ENCODE results near the gene SLC14A1.

The SLC14A1 gene

DNA sequence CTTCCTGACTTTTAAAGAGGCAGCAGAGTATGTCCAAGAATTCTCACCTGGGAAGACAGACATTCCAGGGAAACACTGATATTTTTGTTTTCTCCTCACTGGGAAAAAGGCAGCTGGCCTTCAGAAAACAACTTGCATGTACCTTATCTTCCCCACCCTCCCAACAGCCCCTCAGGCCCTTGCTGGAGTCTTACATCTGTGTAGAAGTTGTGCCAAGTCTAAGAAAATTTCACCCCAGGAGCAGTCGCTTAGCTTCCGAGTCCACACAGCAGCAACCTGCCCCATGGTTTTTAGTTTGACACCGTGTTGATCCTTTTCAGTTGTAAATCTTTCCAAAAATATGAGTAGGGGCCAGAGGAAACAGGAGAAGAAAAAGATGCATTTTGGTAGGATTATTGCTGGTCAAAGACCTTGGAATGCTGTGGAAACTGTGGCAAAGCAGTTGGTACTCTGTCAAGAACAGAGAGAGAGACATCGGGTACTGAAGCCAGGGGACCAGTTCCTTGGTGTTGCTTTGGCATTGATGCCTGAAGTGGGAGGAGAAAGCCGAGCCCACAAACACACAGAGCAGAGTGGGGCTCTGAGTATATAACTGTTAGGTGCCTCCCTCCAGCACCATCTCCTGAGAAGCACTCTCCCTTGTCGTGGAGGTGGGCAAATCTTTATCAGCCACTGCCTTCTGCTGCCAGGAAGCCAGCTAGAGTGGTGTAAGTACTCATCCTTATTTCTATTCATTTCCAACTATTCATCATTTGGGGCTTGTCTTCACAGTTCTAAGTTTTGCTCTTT is at the start of gene SLC14A1:
Gene SLC14A1 (plus strand): TSS at position 615 of the 789 bp plus-strand sequence. CDS start 6,140 bp downstream, outside the sequence.
- no peak for DNase-seq (ENCODE audit: low spot score)

DNA sequence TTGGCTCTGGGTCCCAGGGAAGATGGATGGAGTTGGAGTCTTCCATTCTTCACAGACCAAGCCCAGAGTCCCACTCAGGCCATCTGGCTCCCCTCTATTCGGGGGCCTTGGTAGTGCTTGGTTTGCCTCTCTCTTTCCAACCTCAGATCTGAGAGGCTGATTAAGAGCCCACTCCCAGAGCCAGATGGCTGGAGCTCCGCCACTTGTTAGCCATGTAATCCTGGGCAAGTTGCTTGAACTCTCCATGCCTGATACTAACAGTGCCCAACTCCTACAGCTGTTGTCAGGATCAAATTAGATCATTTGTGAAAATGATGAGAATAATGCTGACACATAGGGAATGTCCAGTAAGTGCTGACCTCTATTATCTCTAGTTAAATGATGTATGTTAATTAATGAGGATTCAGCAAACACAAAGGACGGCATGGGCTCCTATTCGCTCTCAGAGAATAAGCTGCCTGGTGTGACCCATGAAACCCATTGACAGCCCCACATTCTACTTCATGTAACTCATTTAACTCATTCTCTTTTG is 46.6 kb upstream of the SLC14A1 start:
- DNase-seq (ENCODE audit: low spot score) = no peak

DNA sequence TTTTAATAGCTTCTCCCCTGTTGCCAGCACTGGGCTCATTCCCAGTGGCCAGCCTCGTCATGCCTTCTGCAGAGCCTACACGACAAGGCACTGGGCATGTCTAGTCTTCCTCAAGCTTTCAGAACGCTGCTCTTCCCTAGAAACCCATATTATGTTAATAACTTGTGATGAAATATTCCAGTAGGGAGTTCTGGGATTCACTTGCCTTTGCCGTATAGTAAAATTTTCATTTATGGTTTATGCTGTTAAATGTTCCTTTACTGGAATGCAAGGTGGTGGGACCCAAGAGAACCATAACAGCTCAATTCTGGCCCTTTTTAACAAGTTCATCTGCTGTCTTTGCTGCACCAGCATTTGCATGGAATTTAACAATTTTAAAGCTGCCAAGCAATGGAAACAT is 45.5 kb upstream of the SLC14A1 start:
- DNase-seq (ENCODE audit: low spot score) = no peak

DNA sequence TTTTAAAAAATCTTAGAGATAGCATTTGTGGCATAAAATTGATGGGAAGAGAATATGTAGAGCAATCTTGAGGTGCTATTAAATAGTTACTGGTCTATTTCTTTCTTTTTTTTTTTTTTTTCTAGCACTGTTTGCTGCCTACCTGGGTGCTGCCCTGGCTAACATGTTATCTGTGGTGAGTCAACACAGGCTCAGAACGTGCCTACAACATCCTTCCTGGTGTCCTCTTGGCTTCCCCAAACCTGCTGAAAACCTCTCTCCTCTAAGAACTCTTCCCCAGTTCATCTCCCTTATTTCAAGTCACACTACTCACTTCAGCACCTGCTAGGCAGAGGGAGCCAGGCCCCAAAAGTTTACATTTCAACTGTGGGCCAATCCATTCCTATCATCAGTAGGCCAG is 45.1 kb upstream of the SLC14A1 start:
- no peak for DNase-seq (ENCODE audit: low spot score)

DNA sequence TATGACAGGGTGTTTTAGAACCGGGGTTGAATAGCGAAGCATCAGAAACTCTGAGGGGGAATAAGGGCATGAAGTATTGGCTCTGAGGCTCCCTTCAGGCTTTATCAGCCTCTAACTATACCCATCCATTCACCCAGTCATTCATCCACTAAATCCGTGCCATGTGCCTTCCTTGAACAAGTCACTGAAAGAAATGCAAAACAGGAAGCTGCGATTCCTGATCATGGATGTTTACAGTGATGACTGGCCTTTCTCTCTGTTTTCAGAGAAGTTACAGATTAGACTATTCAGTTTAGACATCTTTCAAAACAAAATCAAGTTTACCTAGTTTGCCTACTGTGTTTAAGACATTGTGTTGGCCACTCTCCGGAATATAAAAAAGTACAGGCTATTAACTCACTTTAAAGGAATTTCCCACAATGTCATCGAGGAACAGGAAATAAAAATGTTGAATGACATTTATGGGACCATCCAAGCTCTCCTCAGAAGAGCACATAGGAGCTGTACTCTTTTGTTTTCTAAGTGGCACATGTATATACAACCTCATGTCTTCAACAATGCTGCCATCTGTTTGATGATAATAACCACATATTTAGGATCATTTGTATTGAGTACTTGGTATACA is 43.8 kb upstream of the SLC14A1 start:
- no peak for DNase-seq (ENCODE audit: low spot score)

DNA sequence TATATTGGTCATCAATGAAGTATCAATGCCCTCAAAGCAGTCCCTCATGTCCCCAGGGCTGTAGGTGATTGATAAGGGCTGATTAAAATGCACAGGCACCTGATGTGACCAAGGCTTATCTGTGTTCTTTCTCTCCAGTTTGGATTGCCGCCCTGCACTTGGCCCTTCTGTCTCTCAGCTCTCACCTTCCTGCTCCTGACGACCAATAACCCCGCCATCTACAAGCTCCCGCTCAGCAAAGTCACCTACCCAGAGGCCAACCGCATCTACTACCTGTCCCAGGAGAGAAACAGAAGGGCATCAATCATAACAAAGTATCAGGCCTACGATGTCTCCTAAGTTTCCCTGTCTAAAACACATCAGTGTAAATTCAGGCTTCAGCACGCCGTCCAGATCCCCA is 41.8 kb upstream of the SLC14A1 start:
- no peak for DNase-seq (ENCODE audit: low spot score)

DNA sequence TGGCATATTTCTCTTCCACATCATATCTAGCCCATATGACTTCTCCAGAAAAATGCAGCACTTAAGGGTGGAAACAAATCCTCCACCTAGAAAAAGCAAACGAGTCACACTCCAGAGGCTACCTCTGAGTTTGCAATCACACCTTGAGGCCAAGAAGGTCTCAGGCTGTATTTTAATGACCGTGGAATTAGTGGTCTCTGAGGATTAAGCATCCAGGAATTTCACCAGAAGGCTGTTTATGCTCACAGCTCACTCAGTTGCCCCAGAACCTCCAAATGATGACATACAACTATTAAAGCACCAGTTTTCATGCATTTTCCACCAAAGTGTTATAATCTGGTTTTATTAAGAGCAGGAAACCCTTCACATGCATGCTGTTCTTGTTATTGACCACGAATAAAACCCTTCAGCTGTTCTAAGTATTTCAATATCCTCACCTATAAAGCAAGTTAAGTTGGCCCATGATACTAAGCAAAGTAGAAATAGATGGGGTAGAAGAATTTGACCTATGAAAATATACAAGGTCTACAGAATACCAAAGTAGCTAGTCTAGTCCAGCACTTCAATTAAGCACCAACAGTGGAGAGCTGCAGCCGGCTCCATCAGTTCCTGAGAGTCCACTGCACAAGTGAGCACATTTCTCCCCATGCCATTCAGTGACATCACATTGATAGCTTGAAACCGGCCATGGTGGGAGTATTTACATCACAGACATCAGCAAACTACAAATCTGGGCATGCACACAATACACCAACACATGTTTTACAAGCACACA is 39.5 kb upstream of the SLC14A1 start:
- no peak for DNase-seq (ENCODE audit: low spot score)

DNA sequence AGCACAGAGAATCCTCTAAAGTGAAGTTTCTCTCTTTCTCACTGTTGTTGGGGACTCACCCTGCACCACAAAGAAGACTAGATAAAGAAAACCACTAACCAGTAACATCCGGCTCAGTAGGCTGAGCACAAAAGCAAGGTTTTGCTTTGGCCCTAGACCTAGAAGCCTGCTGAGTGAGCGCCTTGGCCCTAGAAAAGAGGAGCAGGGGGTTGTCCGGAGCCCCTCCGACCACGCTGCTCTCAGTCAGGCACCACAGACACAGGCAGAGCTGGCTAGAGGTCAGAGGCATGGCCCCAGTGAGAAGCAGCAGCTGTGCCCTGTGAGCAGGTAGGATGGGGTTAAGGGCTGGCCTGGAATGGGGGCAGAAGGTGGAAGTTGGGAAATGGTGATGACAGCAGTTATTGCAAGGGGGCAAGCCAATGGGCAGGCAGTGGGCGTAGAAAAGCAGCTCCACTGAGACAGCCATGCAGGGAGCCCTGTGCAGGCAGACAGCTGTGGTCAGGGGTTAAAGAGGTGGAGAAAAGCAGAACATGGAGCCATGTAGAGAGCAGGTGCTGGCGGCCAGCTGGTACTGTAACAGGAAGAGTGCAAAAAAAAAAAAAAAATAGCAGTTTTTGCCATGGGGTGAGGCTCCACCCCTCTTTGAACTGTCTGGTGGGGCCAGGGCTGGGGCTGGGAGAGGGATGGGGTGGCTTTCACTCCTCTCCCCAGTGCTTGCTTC is 36.9 kb upstream of the SLC14A1 start:
- DNase-seq (ENCODE audit: low spot score) = no peak

DNA sequence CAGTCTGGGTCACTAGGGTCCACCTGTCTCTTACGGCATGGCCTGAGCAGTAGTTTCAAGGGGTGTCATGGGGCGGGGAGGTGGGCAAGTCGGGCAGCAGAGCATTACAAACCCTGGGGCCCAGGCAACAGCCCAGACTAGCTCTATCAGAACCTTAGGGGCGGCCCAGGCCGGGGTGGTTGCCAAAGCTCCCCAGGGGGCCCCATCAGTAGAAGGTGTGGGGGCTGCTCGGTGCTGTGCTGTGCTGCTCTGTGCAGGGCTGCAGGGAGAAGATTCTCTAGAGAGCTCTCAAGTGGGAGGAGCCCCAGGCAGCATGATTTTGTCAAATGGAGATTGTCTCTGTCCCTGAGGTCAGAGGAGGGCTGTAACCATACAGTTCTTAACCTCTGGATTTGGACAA is 36.4 kb upstream of the SLC14A1 start:
- DNase-seq (ENCODE audit: low spot score) = no peak

DNA sequence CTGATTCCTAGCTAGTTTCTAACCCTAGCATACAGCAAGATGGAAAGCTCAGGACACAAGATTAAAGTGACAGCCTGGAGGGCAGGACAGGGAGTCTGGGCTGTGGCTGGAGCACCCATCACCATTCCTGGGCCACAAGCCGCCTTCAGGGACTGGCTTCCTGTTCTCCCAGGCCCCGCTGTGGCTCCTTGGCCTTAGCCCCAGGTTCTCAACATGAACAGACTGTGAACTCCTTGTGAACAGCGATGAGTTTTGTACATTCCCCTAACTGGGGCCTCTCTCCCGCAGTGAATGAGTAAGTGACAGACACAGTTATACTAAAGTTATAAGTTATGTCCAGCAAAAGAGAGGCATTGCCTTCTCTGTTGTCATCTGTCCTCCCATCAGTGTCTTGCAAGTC is 35.9 kb upstream of the SLC14A1 start:
- no peak for DNase-seq (ENCODE audit: low spot score)

DNA sequence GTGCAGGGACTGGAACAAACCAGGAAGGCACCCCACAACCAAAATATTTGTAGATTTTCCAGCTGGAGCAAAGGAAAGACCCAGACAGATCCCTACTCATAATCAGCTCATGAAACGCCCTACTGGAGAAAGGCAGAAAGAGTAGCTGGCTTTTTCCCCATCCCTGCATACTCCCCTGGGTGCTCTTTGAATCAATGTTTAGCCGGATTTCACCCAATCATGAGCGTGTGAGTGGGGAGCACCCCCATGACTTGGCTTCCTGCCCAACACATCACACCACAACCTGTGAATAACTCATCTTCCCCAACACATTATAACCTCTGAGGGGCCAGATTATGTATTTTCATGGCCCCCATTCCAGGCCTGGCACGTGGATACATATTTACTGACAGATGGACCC is 35.1 kb upstream of the SLC14A1 start:
- DNase-seq (ENCODE audit: low spot score) = no peak

DNA sequence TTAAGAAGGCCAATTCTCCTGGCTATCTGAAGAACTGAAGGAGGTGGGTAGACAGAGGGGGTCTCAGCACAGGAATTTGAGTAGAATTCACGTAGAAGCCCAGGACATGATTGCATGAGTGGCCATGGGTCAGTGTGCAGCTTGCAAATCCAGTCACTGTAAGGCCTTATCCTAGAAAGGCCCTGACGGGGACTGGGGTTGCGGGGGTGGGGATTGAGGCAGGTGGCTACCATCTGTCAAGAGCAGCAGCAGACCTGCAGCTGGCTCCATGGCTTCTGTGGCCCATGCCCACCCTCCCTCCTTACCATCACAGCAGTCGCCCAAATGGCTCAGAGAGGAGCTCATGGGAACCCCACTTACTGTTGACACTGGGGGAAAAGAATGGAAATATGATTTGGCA is 34.6 kb upstream of the SLC14A1 start:
- DNase-seq (ENCODE audit: low spot score) = no peak

DNA sequence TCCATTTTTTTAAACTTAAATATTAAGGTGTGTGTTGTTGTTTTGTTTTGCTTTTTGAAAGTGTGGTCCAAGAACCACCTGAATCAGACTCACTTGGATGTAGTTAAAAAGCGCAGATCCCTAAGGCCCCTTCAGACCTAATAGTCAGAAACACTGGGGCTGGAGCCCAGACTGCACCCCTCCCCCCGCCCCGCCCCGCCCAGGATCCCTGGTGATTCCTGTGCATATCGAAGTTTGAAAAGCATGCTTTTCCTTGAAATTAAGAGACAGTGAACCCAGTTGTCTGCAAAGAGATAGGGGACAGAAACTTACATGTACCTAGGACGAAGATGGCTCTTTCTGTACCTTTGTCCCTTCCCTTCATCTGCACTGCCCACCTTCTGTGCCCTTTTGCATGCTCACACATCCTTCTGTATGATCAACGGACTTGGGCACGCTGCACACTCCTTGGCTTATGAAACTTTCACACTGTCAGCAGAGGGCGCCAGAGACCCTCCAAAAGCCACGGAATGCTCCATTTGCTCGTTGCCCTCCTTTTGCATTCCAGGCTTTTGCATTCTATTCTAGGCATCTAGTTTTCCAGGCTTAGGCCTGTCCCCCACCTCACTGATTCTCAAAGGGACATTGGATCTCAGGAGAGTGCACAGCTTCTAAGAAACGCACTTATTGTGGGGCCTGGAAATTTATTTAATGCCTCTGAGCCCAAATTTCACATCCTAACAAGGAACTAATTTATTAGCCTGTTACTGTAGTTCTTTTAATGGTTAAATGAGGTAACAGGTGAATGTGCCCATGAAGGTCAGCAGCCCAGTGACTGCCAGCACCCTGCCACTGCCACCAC is 32.8 kb upstream of the SLC14A1 start:
- peak; percentile 84 for DNase-seq (ENCODE audit: low spot score)

DNA sequence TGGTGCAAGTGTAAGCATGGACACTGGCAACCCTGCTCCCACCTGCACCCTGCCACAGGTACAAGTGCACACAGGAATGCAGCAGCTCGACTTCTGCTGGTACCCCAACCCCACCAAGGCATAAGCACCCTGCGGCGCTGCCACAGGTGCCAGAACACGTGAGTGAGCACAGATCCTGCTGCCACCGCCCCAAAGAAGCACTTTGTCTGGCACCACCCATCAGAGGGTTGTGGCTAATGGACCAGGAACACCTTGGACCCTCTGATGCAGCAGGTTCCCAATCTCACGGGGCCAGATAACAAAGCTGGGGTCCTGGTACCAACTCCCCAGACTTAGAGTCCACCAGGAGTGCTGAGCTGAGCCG is 32.2 kb upstream of the SLC14A1 start:
- DNase-seq (ENCODE audit: low spot score) = no peak

DNA sequence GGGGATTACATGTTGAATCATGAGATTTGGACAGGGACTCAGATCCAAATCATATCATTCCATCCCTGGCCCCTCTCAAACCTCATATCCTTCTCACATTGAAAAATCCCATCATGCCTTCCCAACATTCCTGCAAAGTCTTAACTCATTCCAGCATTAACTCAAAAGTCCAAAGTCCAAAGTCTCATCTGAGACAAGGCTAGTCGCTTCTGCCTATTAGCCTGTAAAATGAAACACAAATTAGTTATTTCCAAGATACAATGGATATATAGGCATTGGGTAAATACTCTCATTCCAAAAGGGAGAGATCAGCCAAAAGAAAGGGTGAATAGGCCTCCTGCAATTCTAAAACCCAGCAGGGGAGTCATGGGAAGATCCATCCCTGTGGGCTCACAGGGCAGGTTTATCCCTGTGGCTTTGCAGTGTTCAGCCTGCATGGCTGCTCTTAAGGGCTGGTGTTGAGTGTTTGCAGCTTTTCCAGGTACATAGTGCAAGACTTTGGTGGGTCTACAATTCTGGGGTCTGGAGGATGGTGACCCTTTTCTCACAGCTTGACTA is 21.2 kb upstream of the SLC14A1 start:
- DNase-seq (ENCODE audit: low spot score) = no peak

DNA sequence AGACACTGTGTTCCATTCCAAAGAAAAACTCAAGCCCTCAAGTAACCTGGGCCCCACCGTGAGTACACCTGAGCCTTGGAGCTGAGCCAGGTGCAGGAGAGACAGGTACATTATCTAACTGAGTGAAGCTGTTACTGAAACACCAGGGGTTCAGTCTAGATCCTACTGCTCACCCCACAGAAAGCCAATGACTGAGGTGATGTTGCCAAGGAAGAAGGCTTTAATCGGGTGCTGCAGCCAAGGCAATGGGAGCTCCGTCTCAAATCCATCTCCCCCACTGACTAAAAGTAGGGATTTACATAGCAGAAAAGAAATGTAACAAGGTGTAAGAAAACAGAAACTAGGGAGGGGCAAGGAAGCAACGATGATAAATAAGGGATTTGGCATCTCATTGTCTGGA is 15.2 kb upstream of the SLC14A1 start:
- DNase-seq (ENCODE audit: low spot score) = no peak

DNA sequence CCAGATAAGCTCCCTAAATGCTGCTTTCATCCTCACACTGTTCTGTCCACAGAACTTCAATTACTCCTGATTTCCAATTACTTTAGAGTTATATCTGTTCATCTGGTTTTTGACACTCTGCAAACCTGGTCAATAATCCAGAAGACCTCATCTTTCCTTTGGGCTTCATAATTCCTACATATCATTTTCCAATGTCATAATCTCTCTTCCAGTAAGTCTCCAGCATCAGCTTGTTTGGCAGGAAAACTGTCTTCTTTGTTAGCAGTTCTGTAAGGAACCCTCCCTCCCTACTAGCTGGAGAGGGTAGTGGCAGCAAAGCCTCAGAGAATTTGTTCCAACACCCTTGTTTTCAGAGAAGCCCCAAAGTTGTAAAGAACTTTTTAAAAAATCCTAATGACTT is 11.9 kb upstream of the SLC14A1 start:
- DNase-seq (ENCODE audit: low spot score) = no peak

DNA sequence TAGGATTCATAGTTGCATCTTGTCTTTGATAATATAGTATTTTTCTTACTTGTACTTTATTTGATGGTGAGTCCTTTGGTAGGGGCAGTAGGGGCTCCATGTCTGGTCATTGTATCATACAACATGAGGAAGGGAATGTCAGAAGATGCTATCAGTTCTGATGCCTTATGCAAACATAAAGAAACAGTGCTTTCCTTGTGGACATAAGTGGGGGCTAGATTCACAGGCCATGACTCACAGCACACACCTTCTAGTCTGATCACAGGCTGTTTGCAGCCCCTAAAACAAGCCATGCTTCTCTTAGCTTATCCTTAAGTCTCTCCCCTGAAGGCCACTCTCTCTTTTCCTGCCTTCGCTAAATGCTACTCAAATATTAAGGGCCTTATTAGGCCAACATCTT is 10.7 kb upstream of the SLC14A1 start:
- no peak for DNase-seq (ENCODE audit: low spot score)

DNA sequence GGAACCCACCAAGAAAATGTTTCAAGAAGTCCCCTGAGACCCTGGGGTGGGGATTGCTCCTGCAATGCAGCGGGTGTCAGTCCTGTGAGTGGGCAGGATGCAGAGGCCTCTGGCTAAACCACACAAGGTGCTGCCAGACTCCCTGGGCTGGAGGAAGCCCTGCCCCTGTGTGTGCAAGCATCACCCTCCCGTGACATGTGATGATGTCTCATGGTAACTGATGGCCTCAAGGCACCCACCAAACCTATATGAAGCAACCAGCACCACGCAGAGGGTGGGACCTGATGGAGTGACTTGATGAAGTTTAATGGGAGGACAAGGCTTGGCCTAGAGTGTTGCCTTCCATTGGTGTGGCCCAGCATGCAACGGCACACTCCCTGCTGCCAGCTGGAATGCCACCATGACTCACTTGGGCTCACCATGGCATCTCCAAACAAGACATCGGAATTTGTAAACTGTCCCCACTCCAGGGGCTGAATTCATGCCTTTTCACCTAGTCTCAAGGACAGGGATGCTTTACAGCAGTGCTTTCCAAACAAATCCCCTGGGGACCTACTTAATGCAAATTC is 8.7 kb upstream of the SLC14A1 start:
- no peak for DNase-seq (ENCODE audit: low spot score)

DNA sequence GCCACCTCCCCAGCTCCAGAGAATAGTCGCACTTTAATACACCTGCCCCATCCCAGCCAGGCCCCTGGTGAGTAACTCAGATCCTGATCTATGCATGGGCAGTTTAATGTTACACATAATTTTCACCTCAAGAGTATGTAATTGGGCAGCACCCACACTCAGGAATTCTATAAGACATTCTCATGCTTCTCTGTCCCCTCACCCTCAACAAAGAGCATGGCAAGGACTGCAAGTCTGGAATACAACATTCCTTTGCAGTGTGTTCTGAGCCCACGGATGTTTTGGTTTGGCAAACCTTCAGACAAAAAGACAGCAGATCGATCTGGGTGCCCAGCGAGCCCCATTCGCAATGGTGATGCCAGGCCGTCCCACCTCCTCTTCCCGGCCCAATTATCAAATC is 4.9 kb upstream of the SLC14A1 start:
- no peak for DNase-seq (ENCODE audit: low spot score)

DNA sequence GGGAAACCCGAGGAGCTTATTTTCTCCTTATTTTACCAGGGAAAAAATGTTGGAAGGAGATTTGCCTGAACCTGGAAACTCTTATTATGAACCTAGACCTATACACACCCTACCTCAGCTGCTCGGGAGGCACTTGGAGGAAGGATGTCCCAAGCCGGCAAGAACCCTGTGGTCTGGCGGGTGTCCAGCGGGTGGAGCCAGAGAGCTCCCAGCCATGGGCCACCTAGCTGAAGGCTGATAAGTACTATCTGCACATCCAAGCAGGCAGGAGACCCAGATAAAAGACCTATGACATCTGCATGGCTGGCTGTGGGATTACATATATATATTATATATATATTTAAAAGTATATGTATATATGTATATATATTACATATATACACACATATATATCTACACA is 1.1 kb upstream of the SLC14A1 start:
- DNase-seq (ENCODE audit: low spot score) = no peak

Measured in left forelimb (tissue), 1 donor.